ENCODE results near the gene LHFPL6.

- TF ChIP-seq CTCF (IDR thresholded peaks at IDR 0.05 in 8 of 11, conservative IDR thresholded peaks at IDR 0.05 in 3 of 11) (no peak), POLR2A (IDR thresholded peaks at IDR 0.05) (no peak)
Measured at GRCh38 chr13:39586151-39586550, 16.8 kb downstream of the LHFPL6 start.
